GM18861 (cell line): ENCODE results near the gene ADIPOR2.
"Not testable (repeated sequence)": the region's sequence is repeated elsewhere in the genome, so short reads cannot be mapped to it uniquely, and the experiment has no call there.

Source experiments
- ATAC-seq: cut with Tn5 transposase; IDR thresholded peaks from one replicate; pipeline ENCODE4 v1.9.1; 2021; ENCODE audit not compliant: unreplicated experiment

The ADIPOR2 gene

GRCh38 chr12:1665366-1665765 lies 25.5 kb upstream of the ADIPOR2 start:
- no peak for ATAC-seq

- no peak for ATAC-seq
These were observed 24.7 kb upstream of the ADIPOR2 start for GRCh38 chr12:1666215-1666614.

- no peak for ATAC-seq
These were observed 24.1 kb upstream of the ADIPOR2 start for GRCh38 chr12:1666685-1667162.

GRCh38 chr12:1668833-1669543 lies 21.9 kb upstream of the ADIPOR2 start:
- ATAC-seq: no peak

GRCh38 chr12:1670358-1671268 lies 20.3 kb upstream of the ADIPOR2 start:
- no peak for ATAC-seq

GRCh38 chr12:1676043-1676442 lies 14.8 kb upstream of the ADIPOR2 start:
- no peak for ATAC-seq

GRCh38 chr12:1680804-1681492 lies 9.9 kb upstream of the ADIPOR2 start:
- no peak for ATAC-seq

GRCh38 chr12:1681493-1681807 lies 9.4 kb upstream of the ADIPOR2 start:
- no peak for ATAC-seq

- ATAC-seq: no peak
These were observed 2.7 kb upstream of the ADIPOR2 start for GRCh38 chr12:1688086-1688710.

- peak; percentile 23 for ATAC-seq
These were observed 495 bp downstream of the ADIPOR2 start for GRCh38 chr12:1691123-1692007.

- ATAC-seq: no peak
These were observed 1.4 kb downstream of the ADIPOR2 start for GRCh38 chr12:1692226-1692625.

- ATAC-seq: no peak
These were observed 2.2 kb downstream of the ADIPOR2 start for GRCh38 chr12:1692895-1693610.

- not testable (repeated sequence) for ATAC-seq
These were observed 4.2 kb downstream of the ADIPOR2 start for GRCh38 chr12:1695097-1695496.

GRCh38 chr12:1695886-1696670 lies 5.2 kb downstream of the ADIPOR2 start:
- ATAC-seq: no peak

- ATAC-seq: no peak
These were observed 5.9 kb downstream of the ADIPOR2 start for GRCh38 chr12:1696800-1697199.

GRCh38 chr12:1697271-1697670 lies 6.4 kb downstream of the ADIPOR2 start:
- no peak for ATAC-seq

- ATAC-seq: no peak
These were observed 7.8 kb downstream of the ADIPOR2 start for GRCh38 chr12:1698720-1699119.

- no peak for ATAC-seq
These were observed 11.8 kb downstream of the ADIPOR2 start for GRCh38 chr12:1702713-1703112.
